Endodermal cell (in vitro differentiated cells): ENCODE data around the gene PDE3A. TPM values are rescaled to one million over a fixed set of nuclear protein-coding genes. Genes with fewer than 3 reads are reported as not detected.
A peak's percentile ranks its signal among the peaks of the same experiment; 100 is the strongest.

Source experiments
- DNase-seq: peaks from one replicate; pipeline ENCODE4 v3.0.0-alpha.2; 2017
- H3K27ac ChIP-seq: 2 replicates; pipeline ENCODE4 v1.5.1; 2013; ENCODE audit warnings: mild to moderate bottlenecking, low read depth, low read length, moderate library complexity
- H3K27me3 ChIP-seq: 2 replicates; pipeline ENCODE4 v1.6.1; 2013; ENCODE audit warnings: mild to moderate bottlenecking, low read length, moderate library complexity; ENCODE audit not compliant: insufficient read depth, control insufficient read depth, poor library complexity, severe bottlenecking
- H3K36me3 ChIP-seq: 2 replicates; pipeline ENCODE4 v1.7.0; 2013; ENCODE audit warnings: mild to moderate bottlenecking, low read length, moderate library complexity; ENCODE audit not compliant: control insufficient read depth, insufficient read depth
- H3K4me1 ChIP-seq: one replicate; pipeline ENCODE4 v1.7.0; 2013; ENCODE audit warnings: low read length; ENCODE audit not compliant: control insufficient read depth, insufficient read depth
- H3K4me3 ChIP-seq: 2 replicates; pipeline ENCODE4 v1.5.1; 2013; ENCODE audit warnings: mild to moderate bottlenecking, low read length, moderate library complexity
- H3K9ac ChIP-seq: 2 replicates; pipeline ENCODE4 v1.6.1; 2013; ENCODE audit warnings: mild to moderate bottlenecking, low read length, moderate library complexity; ENCODE audit not compliant: poor library complexity, severe bottlenecking; ENCODE audit errors: extremely low read depth
- H3K9me3 ChIP-seq: 2 replicates; pipeline ENCODE4 v1.6.1; 2013; ENCODE audit warnings: mild to moderate bottlenecking, low read length, moderate library complexity; ENCODE audit not compliant: control insufficient read depth
- H3K27ac Mint-ChIP-seq: 2 replicates; pipeline ENCODE4 v1.8.0; 2020; ENCODE audit warnings: mixed read lengths
- H3K27me3 Mint-ChIP-seq: 2 replicates; pipeline ENCODE4 v1.8.0; 2021; ENCODE audit warnings: mild to moderate bottlenecking, mixed read lengths; ENCODE audit not compliant: insufficient read depth
- H3K36me3 Mint-ChIP-seq: 2 replicates; pipeline ENCODE4 v1.8.0; 2020; ENCODE audit warnings: low read depth, mixed read lengths
- H3K4me1 Mint-ChIP-seq: 2 replicates; pipeline ENCODE4 v1.8.0; 2020; ENCODE audit warnings: mixed read lengths
- H3K4me3 Mint-ChIP-seq: 2 replicates; pipeline ENCODE4 v1.8.0; 2020; ENCODE audit warnings: mild to moderate bottlenecking, moderate library complexity, mixed read lengths
- H3K9me3 Mint-ChIP-seq: 2 replicates; pipeline ENCODE4 v1.8.0; 2020; ENCODE audit warnings: mild to moderate bottlenecking, mixed read lengths
- WGBS, 2 experiments: methylation state at CpG; one replicate each; pipeline versions ENCODE4 v1.1.5 to v1.1.7; 2013; ENCODE audit warnings: missing lambda C conversion rate in 2 of 2, mixed read lengths in 1 of 2; ENCODE audit not compliant: insufficient coverage in 1 of 2, insufficient read length in 1 of 2; 5-methylcytosine and 5-hydroxymethylcytosine counted together
- total RNA-seq, 2 donors: library from RNA; stranded (reverse); fragmentation: NEBNext Ultra II Directional in 1 of 2; extraction: Animal tissue kit (Norgen Biotek cat#: 25700) in 1 of 2; gene quantifications; 2 replicates in 1 of 2; 3 replicates in 1 of 2; pipeline ENCODE4 v1.2.1, GENCODE V29; 2021
- TF ChIP-seq, protein P1 (sequence below): fragments of 200-600 bp; sonication (generic); conservative IDR thresholded peaks from 2 replicates; pipeline ENCODE4 v1.5.0; 2021; ENCODE audit warnings: antibody characterized with exemption, mild to moderate bottlenecking

PDE3A gene
- total RNA-seq, 2 donors from 2014 or later = 0.62 to 1.8 TPM

DNA sequence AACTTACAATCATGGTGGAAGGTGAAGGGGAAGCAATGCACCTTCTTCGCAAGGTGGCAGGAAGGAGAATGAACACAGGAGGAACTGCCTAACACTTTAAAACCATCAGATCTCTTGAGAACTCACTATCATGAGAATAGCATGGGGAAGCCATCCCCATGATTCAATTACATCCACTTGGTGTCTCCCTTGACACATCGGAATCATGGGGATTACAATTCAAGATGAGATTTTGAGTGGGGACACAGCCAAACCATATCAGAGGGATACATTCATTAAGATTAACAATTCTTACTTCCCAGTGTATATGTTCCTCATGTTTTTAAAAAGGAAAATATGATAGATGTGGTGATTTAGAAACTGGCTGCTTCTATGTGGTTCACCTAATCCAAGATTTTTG, 117.9 kb downstream of the PDE3A start:
- no peaks in the 10 kb centered on the region for H3K27me3 ChIP-seq
- H3K9me3 ChIP-seq = no peaks in the 10 kb centered on the region
- no peaks in the 10 kb centered on the region for H3K36me3 ChIP-seq
- no peak overlapping the region for H3K4me3 Mint-ChIP-seq
- DNase-seq = no peak
- no peak overlapping the region for H3K4me3 ChIP-seq
- no peaks in the 10 kb centered on the region for H3K4me1 Mint-ChIP-seq
- H3K27ac Mint-ChIP-seq = no peak overlapping the region
- no peaks in the 10 kb centered on the region for H3K27me3 Mint-ChIP-seq
- H3K9me3 Mint-ChIP-seq = peaks cover 2% of the 10 kb centered on the region
- WGBS, 2 experiments = 100% methylated on average over 1 to 2 of the region's 2 CpGs
- H3K9ac ChIP-seq = no peak overlapping the region
- no peaks in the 10 kb centered on the region for H3K36me3 Mint-ChIP-seq
- no peak overlapping the region for H3K27ac ChIP-seq
- TF ChIP-seq, protein P1, sequence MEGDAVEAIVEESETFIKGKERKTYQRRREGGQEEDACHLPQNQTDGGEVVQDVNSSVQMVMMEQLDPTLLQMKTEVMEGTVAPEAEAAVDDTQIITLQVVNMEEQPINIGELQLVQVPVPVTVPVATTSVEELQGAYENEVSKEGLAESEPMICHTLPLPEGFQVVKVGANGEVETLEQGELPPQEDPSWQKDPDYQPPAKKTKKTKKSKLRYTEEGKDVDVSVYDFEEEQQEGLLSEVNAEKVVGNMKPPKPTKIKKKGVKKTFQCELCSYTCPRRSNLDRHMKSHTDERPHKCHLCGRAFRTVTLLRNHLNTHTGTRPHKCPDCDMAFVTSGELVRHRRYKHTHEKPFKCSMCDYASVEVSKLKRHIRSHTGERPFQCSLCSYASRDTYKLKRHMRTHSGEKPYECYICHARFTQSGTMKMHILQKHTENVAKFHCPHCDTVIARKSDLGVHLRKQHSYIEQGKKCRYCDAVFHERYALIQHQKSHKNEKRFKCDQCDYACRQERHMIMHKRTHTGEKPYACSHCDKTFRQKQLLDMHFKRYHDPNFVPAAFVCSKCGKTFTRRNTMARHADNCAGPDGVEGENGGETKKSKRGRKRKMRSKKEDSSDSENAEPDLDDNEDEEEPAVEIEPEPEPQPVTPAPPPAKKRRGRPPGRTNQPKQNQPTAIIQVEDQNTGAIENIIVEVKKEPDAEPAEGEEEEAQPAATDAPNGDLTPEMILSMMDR = peak; percentile 45
- no peaks in the 10 kb centered on the region for H3K4me1 ChIP-seq

DNA sequence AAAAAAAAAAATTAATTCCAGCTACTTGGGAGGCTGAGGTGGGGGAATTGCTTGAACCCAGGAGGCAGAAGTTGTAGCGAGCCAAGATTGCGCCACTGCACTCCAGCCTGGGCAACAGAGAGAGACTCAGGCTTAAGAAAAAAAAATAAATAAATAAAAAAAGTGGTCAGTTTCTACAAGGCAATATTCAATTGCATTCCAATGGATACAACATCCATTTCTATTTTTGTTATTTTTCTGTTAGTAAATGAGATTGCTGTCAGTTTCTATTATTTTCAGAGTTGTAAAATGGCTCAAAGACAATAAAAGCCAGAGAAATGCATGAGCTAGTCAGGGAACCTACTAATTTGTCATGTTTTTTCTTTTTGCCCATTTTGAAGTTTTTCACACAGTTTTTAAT, 119.2 kb downstream of the PDE3A start:
- Histone ChIP-seq H3K4me3 (no peak overlapping the region), H3K9me3 (no peaks in the 10 kb centered on the region), H3K36me3 (no peaks in the 10 kb centered on the region), H3K9ac (no peak overlapping the region), H3K27ac (no peak overlapping the region), H3K27me3 (no peaks in the 10 kb centered on the region), H3K4me1 (no peaks in the 10 kb centered on the region)
- Mint-ChIP-seq H3K9me3 (no peaks in the 10 kb centered on the region), H3K27me3 (no peaks in the 10 kb centered on the region), H3K36me3 (no peaks in the 10 kb centered on the region), H3K27ac (no peak overlapping the region), H3K4me3 (no peak overlapping the region), H3K4me1 (peaks cover 4% of the 10 kb centered on the region)
- TF ChIP-seq, protein P1 = no peak
- DNase-seq = no peak
- WGBS, 2 experiments = 97% methylated on average over 2 of the region's 2 CpGs; no CpG with 5 or more reads in 1 of the 2 experiments

DNA sequence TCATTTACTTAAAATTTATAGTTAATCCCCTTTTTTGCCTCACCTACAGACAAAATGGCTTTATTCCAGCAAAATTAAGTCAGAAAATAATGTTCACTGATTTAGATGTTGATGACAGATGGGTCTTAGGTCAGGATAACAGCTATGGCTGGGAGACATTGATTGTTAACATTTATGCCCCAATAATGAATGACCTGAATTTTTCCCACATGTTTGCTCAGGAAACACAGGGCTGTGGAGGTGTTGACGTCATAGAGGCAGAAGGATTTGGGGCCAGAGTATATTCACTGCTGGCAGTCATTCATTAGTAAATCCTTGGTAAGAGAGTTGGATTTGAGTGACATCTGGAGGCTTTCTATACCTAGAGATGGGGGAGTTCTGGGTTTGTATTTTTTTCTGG, 121.3 kb downstream of the PDE3A start:
- Mint-ChIP-seq H3K36me3 (no peaks in the 10 kb centered on the region), H3K27ac (no peak overlapping the region), H3K27me3 (no peaks in the 10 kb centered on the region), H3K4me1 (peaks cover 5% of the 10 kb centered on the region), H3K4me3 (no peak overlapping the region), H3K9me3 (no peaks in the 10 kb centered on the region)
- no peaks in the 10 kb centered on the region for H3K27me3 ChIP-seq
- no peak for DNase-seq
- TF ChIP-seq, protein P1 = no peak
- no peaks in the 10 kb centered on the region for H3K9me3 ChIP-seq
- H3K9ac ChIP-seq = no peak overlapping the region
- no peak overlapping the region for H3K4me3 ChIP-seq
- WGBS, 2 experiments = 90% methylated on average over 1 of the region's 1 CpG; no CpG with 5 or more reads in 1 of the 2 experiments
- no peak overlapping the region for H3K27ac ChIP-seq
- no peaks in the 10 kb centered on the region for H3K36me3 ChIP-seq
- H3K4me1 ChIP-seq = no peaks in the 10 kb centered on the region
